ENCODE results near the gene CCDC12. TPM values are rescaled to one million over a fixed set of nuclear protein-coding genes. Genes with fewer than 3 reads are reported as not detected.

CCDC12 gene
- total RNA-seq, 1 donor from 2014 or later: 50.5 TPM

- H3K4me3 Mint-ChIP-seq: no peak within 1 kb of the TSS
- H3K27me3 Mint-ChIP-seq (ENCODE audit: low read depth): peaks cover 22% of the 10 kb centered on the region
- no peak for DNase-seq (ENCODE audit: low spot score in 2 of 2, unreplicated experiment in 2 of 2)
- TF ChIP-seq CTCF (IDR thresholded peaks at IDR 0.05; ENCODE audit: unreplicated experiment): no peak
- peaks cover 33% of the 10 kb centered on the region for H3K4me1 Mint-ChIP-seq
- no peaks in the 10 kb centered on the region for H3K36me3 Mint-ChIP-seq
- H3K9me3 Mint-ChIP-seq: no peaks in the 10 kb centered on the region
- H3K27ac Mint-ChIP-seq: peak within 1 kb of the TSS; percentile 19
These were observed 99.0 kb downstream of the CCDC12 start, which contains the start of gene PTH1R for GRCh38 chr3:46877406-46878125. Gene PTH1R (plus strand): TSS chr3:46877721. CDS start chr3:46883560, 5,839 bp downstream.

DNA sequence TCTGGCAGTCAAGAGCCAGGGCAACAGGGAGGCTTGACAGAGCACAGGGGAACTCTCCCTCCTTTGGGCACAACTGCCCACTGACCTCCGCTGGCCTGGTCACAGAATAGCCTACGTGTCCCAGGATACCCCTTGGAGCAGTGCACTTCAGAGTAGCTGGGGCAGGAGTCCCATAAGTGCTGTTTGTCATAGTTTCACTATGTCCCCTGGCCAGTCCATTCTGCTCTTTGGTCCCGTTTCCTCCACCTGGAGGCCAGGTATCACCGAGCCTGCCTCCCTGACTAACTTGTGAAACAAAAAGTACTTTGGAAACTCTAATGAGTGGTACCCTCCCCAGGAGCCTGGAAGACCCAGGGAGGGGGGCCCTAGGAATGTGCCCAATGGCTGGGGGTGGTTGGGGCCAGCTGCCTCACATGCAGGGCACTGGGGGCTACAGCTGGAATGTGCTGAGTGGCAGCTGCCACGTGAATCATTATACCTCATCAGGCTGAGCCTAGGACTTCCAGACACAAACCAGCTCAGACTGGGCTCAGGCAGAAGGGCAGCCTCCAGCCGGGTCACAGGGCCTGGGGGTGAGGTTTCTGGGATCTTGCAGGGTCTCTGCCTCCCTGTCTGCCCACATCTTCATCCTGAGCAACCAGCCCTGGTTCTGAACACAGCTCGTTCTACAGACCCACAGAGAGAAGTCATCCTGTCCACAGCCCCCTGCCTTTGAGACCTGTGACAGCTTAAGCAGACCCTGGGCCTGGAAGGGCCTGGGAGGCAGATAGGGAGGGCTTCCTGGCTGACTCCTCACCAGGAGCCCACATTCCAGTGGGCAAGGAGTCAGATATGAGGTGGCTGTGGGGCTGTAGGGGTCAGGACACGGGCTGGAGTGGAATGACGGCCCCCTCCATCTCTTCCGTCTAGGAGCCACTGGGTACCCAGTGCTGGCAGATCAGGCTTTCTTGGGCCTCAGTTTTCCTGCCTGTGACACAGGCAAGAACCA lies 99.9 kb downstream of the CCDC12 start:
- Mint-ChIP-seq H3K4me1 (peaks cover 35% of the 10 kb centered on the region), H3K4me3 (no peak overlapping the region), H3K27me3 (ENCODE audit: low read depth) (peaks cover 17% of the 10 kb centered on the region), H3K36me3 (no peaks in the 10 kb centered on the region), H3K9me3 (no peaks in the 10 kb centered on the region), H3K27ac (no peak overlapping the region)
- DNase-seq (ENCODE audit: low spot score in 2 of 2, unreplicated experiment in 2 of 2): no peak
- no peak for TF ChIP-seq CTCF (IDR thresholded peaks at IDR 0.05; ENCODE audit: unreplicated experiment)

- no peak for TF ChIP-seq CTCF (IDR thresholded peaks at IDR 0.05; ENCODE audit: unreplicated experiment)
- no peak overlapping the region for H3K27ac Mint-ChIP-seq
- H3K4me3 Mint-ChIP-seq: no peak overlapping the region
- H3K27me3 Mint-ChIP-seq (ENCODE audit: low read depth): peaks cover 8% of the 10 kb centered on the region
- H3K9me3 Mint-ChIP-seq: no peaks in the 10 kb centered on the region
- DNase-seq (ENCODE audit: low spot score in 2 of 2, unreplicated experiment in 2 of 2): no peak
- H3K36me3 Mint-ChIP-seq: no peaks in the 10 kb centered on the region
- H3K4me1 Mint-ChIP-seq: peaks cover 32% of the 10 kb centered on the region
These were observed 101.0 kb downstream of the CCDC12 start for GRCh38 chr3:46875560-46875959.

DNA sequence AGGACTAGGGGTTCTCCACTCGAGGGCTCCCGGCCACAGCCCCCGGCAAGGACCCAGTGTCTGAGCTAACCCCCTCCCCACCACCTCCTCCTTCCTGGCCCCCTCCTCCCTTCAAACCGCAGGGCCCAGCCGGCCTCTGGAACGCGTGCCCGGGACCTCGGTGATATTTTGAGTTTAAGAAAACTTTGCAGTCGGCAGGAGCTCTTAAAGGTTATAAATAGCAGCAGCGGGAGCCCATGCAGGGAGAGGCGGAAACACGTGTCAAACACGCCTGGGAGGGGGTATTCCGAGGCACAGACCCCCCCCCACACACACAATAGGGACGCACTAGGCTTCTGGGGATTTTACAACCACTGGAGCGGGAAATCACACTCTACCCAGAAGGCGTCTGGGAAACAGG lies 102.1 kb downstream of the CCDC12 start:
- H3K27me3 Mint-ChIP-seq (ENCODE audit: low read depth): no peaks in the 10 kb centered on the region
- H3K9me3 Mint-ChIP-seq: no peaks in the 10 kb centered on the region
- H3K27ac Mint-ChIP-seq: peak overlapping the region; percentile 61
- peaks cover 26% of the 10 kb centered on the region for H3K4me1 Mint-ChIP-seq
- no peak for TF ChIP-seq CTCF (IDR thresholded peaks at IDR 0.05; ENCODE audit: unreplicated experiment)
- no peak overlapping the region for H3K4me3 Mint-ChIP-seq
- H3K36me3 Mint-ChIP-seq: no peaks in the 10 kb centered on the region
- no peak for DNase-seq (ENCODE audit: low spot score in 2 of 2, unreplicated experiment in 2 of 2)

DNA sequence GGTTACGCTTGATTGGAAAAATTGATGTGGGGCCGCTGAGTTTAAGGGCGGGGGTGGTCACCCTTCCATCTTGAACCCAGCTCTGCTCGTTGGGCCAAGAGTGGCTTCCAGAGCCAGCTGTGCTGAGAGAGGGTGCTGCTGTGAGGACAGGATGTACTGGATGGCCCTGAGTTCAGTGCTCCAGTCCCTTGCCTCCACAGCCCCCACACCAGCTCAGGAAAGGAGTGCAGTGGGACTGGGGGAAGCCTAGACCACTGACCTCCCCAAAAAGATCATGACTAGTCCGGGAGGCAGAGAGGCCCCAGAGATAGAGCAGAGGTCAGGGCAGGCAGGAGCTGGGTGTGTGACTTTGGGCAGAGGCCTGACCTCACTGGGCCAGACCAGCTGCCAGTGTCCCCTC lies 103.0 kb downstream of the CCDC12 start:
- no peak for DNase-seq (ENCODE audit: low spot score in 2 of 2, unreplicated experiment in 2 of 2)
- Mint-ChIP-seq H3K27ac (no peak overlapping the region), H3K27me3 (ENCODE audit: low read depth) (no peaks in the 10 kb centered on the region), H3K4me3 (no peak overlapping the region), H3K9me3 (no peaks in the 10 kb centered on the region), H3K4me1 (peaks cover 18% of the 10 kb centered on the region), H3K36me3 (no peaks in the 10 kb centered on the region)
- no peak for TF ChIP-seq CTCF (IDR thresholded peaks at IDR 0.05; ENCODE audit: unreplicated experiment)

Other genes starting within 250 kb of the CCDC12 start
- 5.2 to 6.8 TPM (median 5.3 TPM) in 3 replicates for gene MYL3, start 113.3 kb downstream of the CCDC12 start, total RNA-seq
- gene PTH1R, start 99.0 kb downstream of the CCDC12 start, total RNA-seq: 34.3 to 38.0 TPM (median 36.4 TPM) in 3 replicates
- gene NBEAL2, start 2.9 kb upstream of the CCDC12 start, total RNA-seq: 83.5 to 86.9 TPM (median 84.2 TPM) in 3 replicates
- 68.1 to 73.1 TPM (median 68.8 TPM) in 3 replicates for gene SETD2, start 187.4 kb upstream of the CCDC12 start, total RNA-seq